GM23248 (cell line): ENCODE data around the gene WDFY1. TPM values are rescaled to one million over a fixed set of nuclear protein-coding genes. Genes with fewer than 3 reads are reported as not detected.

ENCODE experiments used
- DNase-seq: peaks from one replicate; pipeline ENCODE4 v3.0.0-alpha.2; 2015
- H2AFZ ChIP-seq: fragments of 200-600 bp; sonication (generic); 2 replicates; pipeline ENCODE4 v1.6.1; 2016; ENCODE audit warnings: antibody characterized with exemption
- H3F3A ChIP-seq: fragments of 200-600 bp; sonication (generic); 2 replicates; pipeline ENCODE4 v1.6.1; 2016; ENCODE audit warnings: mild to moderate bottlenecking, antibody characterized with exemption, mixed run types; ENCODE audit not compliant: insufficient read depth
- H3K27ac ChIP-seq: fragments of 200-600 bp; sonication (generic); 2 replicates; pipeline ENCODE4 v1.5.1; 2016; ENCODE audit warnings: mild to moderate bottlenecking
- H3K27me3 ChIP-seq: fragments of 200-600 bp; sonication (generic); replicated peaks from 2 replicates; pipeline ENCODE4 v1.6.1; 2016; ENCODE audit warnings: mild to moderate bottlenecking; ENCODE audit not compliant: insufficient read depth
- H3K36me3 ChIP-seq: fragments of 200-600 bp; sonication (generic); 2 replicates; pipeline ENCODE4 v1.6.1; 2016; ENCODE audit warnings: low read depth, mild to moderate bottlenecking
- H3K4me1 ChIP-seq: fragments of 200-600 bp; sonication (generic); 2 replicates; pipeline ENCODE4 v1.6.1; 2016; ENCODE audit warnings: mild to moderate bottlenecking; ENCODE audit not compliant: insufficient read depth
- H3K4me2 ChIP-seq: fragments of 200-600 bp; sonication (generic); one replicate; pipeline ENCODE4 v1.6.1; 2016; ENCODE audit warnings: mild to moderate bottlenecking; ENCODE audit not compliant: unreplicated experiment
- H3K4me3 ChIP-seq: fragments of 200-600 bp; sonication (generic); 2 replicates; pipeline ENCODE4 v1.5.1; 2016; ENCODE audit warnings: mild to moderate bottlenecking
- H3K79me2 ChIP-seq: fragments of 200-600 bp; sonication (generic); 2 replicates; pipeline ENCODE4 v1.6.1; 2016; ENCODE audit warnings: mild to moderate bottlenecking; ENCODE audit not compliant: insufficient read depth
- H3K9ac ChIP-seq: fragments of 200-600 bp; sonication (generic); 2 replicates; pipeline ENCODE4 v1.6.1; 2016; ENCODE audit warnings: mild to moderate bottlenecking
- H3K9me2 ChIP-seq: fragments of 200-600 bp; sonication (generic); 2 replicates; pipeline ENCODE4 v1.6.1; 2016; ENCODE audit warnings: mixed run types, mild to moderate bottlenecking, moderate library complexity; ENCODE audit not compliant: insufficient read depth
- H3K9me3 ChIP-seq: fragments of 200-600 bp; sonication (generic); one replicate; pipeline ENCODE4 v1.6.1; 2017; ENCODE audit warnings: low read depth
- H4K20me1 ChIP-seq: fragments of 200-600 bp; sonication (generic); 2 replicates; pipeline ENCODE4 v1.6.0; 2016; ENCODE audit not compliant: insufficient read depth
- EZH2 ChIP-seq: fragments of 200-600 bp; sonication (generic); IDR thresholded peaks from 2 replicates; pipeline ENCODE4 v1.6.1; 2018; ENCODE audit warnings: antibody characterized with exemption, mild to moderate bottlenecking; ENCODE audit not compliant: insufficient read depth, poor library complexity, severe bottlenecking
- EZH2phosphoT487 ChIP-seq: fragments of 200-600 bp; sonication (generic); IDR thresholded peaks from 2 replicates; pipeline ENCODE4 v1.6.1; 2018; ENCODE audit warnings: antibody characterized with exemption, moderate library complexity, mild to moderate bottlenecking, low read depth; ENCODE audit not compliant: insufficient read depth
- WGBS, 2 experiments: methylation state at CpG; one replicate each; pipeline ENCODE4 v1.1.6; 2015 to 2017; ENCODE audit warnings: low lambda C conversion rate in 2 of 2, low coverage in 1 of 2; ENCODE audit errors: missing lambda C conversion rate in 2 of 2; 5-methylcytosine and 5-hydroxymethylcytosine counted together
- in situ Hi-C: fragments of 300-500 bp; cut with MboI; formaldehyde crosslinking; loops from 2 replicates; pipeline ENCODE4 v1.15.0; 2020
- polyA plus RNA-seq: library from polyadenylated mRNA; unstranded; fragments of >200 nt; fragmentation: Nextera tagmentation; extraction: Ambion mirVana; gene quantifications from 2 replicates; pipeline ENCODE4 v1.2.1, GENCODE V29; 2016
- total RNA-seq: library from RNA; depleted of rRNA; stranded (reverse); fragments of >200 nt; shearing (Covaris generic); gene quantifications from 2 replicates; pipeline ENCODE4 v1.2.3, GENCODE V29; 2014; rRNA removed

WDFY1 gene
- 76.9 and 81.2 TPM in 2 replicates for total RNA-seq
- polyA plus RNA-seq = 60.6 and 65.1 TPM in 2 replicates

- H3K9me3 ChIP-seq = no peaks in the 10 kb centered on the region
- H3K4me2 ChIP-seq = peak within 1 kb of the TSS; percentile 97
- no peaks in the 10 kb centered on the region for H3K9me2 ChIP-seq
- H4K20me1 ChIP-seq = no peaks in the 10 kb centered on the region
- no peaks in the 10 kb centered on the region for H3K36me3 ChIP-seq
- H3K4me3 ChIP-seq = peak within 1 kb of the TSS; percentile 97
- peak within 1 kb of the TSS; percentile 74 for H3K27ac ChIP-seq
- WGBS, 2 experiments = 1% methylated on average over 44 to 87 of the region's 87 CpGs
- H3K9ac ChIP-seq = peak within 1 kb of the TSS; percentile 91
- H3K4me1 ChIP-seq = peaks cover 19% of the 10 kb centered on the region
- TF ChIP-seq EZH2 = no peak
- H2AFZ ChIP-seq = peak within 1 kb of the TSS; percentile 70
- in situ Hi-C loops = no loop called here
- peaks cover 33% of the 10 kb centered on the region for H3F3A ChIP-seq
- H3K27me3 ChIP-seq = no peaks in the 10 kb centered on the region
- DNase-seq = peak; percentile 96
- H3K79me2 ChIP-seq = peaks cover 46% of the 10 kb centered on the region
These were observed at the start of gene WDFY1 for GRCh38 chr2:223944703-223945531. TSS of gene WDFY1 (minus strand) at chr2:223945335. CDS start at chr2:223945284, 51 bp downstream.

- Histone ChIP-seq H3K27ac (peak overlapping the region; percentile 71), H3K36me3 (peaks cover 96% of the 10 kb centered on the region)
- in situ Hi-C loops = loop anchor here (10.0 kb wide), 1 partner anchor 290 kb away; no protein-coding TSS in a partner anchor
These were observed 49.5 kb upstream of the WDFY1 start for GRCh38 chr2:223994562-223995162.

GRCh38 chr2:223993634-223994232 lies 48.6 kb upstream of the WDFY1 start:
- H3K27me3 ChIP-seq = no peaks in the 10 kb centered on the region
- no peak overlapping the region for H3K4me2 ChIP-seq
- 29 to 31% methylated on average over 5 of the region's 5 CpGs for WGBS, 2 experiments
- no peak overlapping the region for H3K4me3 ChIP-seq
- no peak for TF ChIP-seq EZH2
- no peak for TF ChIP-seq EZH2phosphoT487
- H4K20me1 ChIP-seq = no peaks in the 10 kb centered on the region
- peaks cover 96% of the 10 kb centered on the region for H3K36me3 ChIP-seq
- in situ Hi-C loops = loop anchor here (10.0 kb wide), 1 partner anchor 291 kb away; no protein-coding TSS in a partner anchor
- no peaks in the 10 kb centered on the region for H3K9me3 ChIP-seq
- H2AFZ ChIP-seq = no peak overlapping the region
- H3K9me2 ChIP-seq = no peaks in the 10 kb centered on the region
- DNase-seq = peak; percentile 85
- H3F3A ChIP-seq = peaks cover 98% of the 10 kb centered on the region
- H3K27ac ChIP-seq = peak overlapping the region; percentile 71
- H3K9ac ChIP-seq = no peak overlapping the region
- H3K4me1 ChIP-seq = peaks cover 27% of the 10 kb centered on the region; the same call in 1 of the 2 replicates
- H3K79me2 ChIP-seq = peaks cover 74% of the 10 kb centered on the region

More at GRCh38 chr2:223994562-223995162, 49.5 kb upstream of the WDFY1 start:
- Histone ChIP-seq H3K4me2 (no peak overlapping the region), H2AFZ (no peak overlapping the region), H3K9ac (no peak overlapping the region), H3K9me3 (no peaks in the 10 kb centered on the region), H3K9me2 (no peaks in the 10 kb centered on the region), H3K27me3 (no peaks in the 10 kb centered on the region), H4K20me1 (no peaks in the 10 kb centered on the region), H3K4me3 (no peak overlapping the region), H3K79me2 (peaks cover 82% of the 10 kb centered on the region), H3K4me1 (peaks cover 27% of the 10 kb centered on the region; the same call in 1 of the 2 replicates), H3F3A (peaks cover 98% of the 10 kb centered on the region)
- DNase-seq = no peak
- TF ChIP-seq EZH2phosphoT487 (no peak), EZH2 (no peak)
- 98 to 99% methylated on average over 4 of the region's 4 CpGs for WGBS, 2 experiments

GRCh38 chr2:223991611-223992010 lies 46.5 kb upstream of the WDFY1 start:
- H3K4me2 ChIP-seq = no peak overlapping the region
- H3F3A ChIP-seq = peaks cover 98% of the 10 kb centered on the region
- peaks cover 96% of the 10 kb centered on the region for H3K36me3 ChIP-seq
- WGBS, 2 experiments = 94 to 98% methylated on average over 12 of the region's 12 CpGs
- no peak overlapping the region for H2AFZ ChIP-seq
- in situ Hi-C loops = loop anchor here (10.0 kb wide), 1 partner anchor 293 kb away; no protein-coding TSS in a partner anchor
- H3K9me2 ChIP-seq = no peaks in the 10 kb centered on the region
- H3K27me3 ChIP-seq = no peaks in the 10 kb centered on the region
- no peaks in the 10 kb centered on the region for H3K9me3 ChIP-seq
- H4K20me1 ChIP-seq = no peaks in the 10 kb centered on the region
- no peak for TF ChIP-seq EZH2phosphoT487
- no peak for TF ChIP-seq EZH2
- H3K4me3 ChIP-seq = no peak overlapping the region
- H3K4me1 ChIP-seq = 0 out of 2 replicates have a peak, but pooled peaks cover 19% of the 10 kb centered on the region
- no peak overlapping the region for H3K9ac ChIP-seq
- H3K27ac ChIP-seq = 0 out of 2 replicates have a peak overlapping the region, but pooled peaks have one; percentile 8
- peaks cover 52% of the 10 kb centered on the region for H3K79me2 ChIP-seq
- no peak for DNase-seq
